PC-3 (cell line): ENCODE results near the gene SLC15A4.

ENCODE experiments used
- CTCF ChIP-seq: fragments of 300-600 bp; sonication (generic); conservative IDR thresholded peaks from 2 replicates; pipeline ENCODE4 v1.5.1; 2017; ENCODE audit warnings: antibody characterized with exemption, low read depth, mild to moderate bottlenecking, low read length
- EZH2 ChIP-seq: fragments of 300-600 bp; sonication (generic); IDR thresholded peaks from one replicate; pipeline ENCODE4 v1.6.1; 2017; ENCODE audit warnings: antibody characterized with exemption, mild to moderate bottlenecking, low read length; ENCODE audit not compliant: unreplicated experiment

- TF ChIP-seq CTCF (no peak), EZH2 (no peak)
Measured at GRCh38 chr12:128859311-128859710, 35.6 kb upstream of the SLC15A4 start.
